Tibial nerve (tissue), 4 donors: ENCODE data around the gene KLHDC10. TPM values are rescaled to one million over a fixed set of nuclear protein-coding genes. Genes with fewer than 3 reads are reported as not detected.
"Not testable (repeated sequence)": the region's sequence is repeated elsewhere in the genome, so short reads cannot be mapped to it uniquely, and the experiment has no call there.

Experiments used
- DNase-seq, 2 donors: peaks; one replicate each; pipeline ENCODE4 v3.0.0-alpha.2; 2019; ENCODE audit warnings: low spot score in 2 of 2
- H3K27ac ChIP-seq, 4 donors: fragments of 200-600 bp; sonication (generic) in 3 of 4; one replicate each; pipeline ENCODE4 v1.5.1; 2017 to 2019; ENCODE audit warnings: mild to moderate bottlenecking in 1 of 4
- H3K27me3 ChIP-seq, 2 donors: fragments of 200-600 bp; sonication (generic) in 1 of 2; one replicate each; pipeline versions ENCODE4 v1.5.1 to v1.6.0; 2017 to 2019
- H3K36me3 ChIP-seq, 3 donors: fragments of 200-600 bp; sonication (generic); one replicate each; pipeline ENCODE4 v1.5.1; 2018 to 2019
- H3K4me1 ChIP-seq, 4 donors: fragments of 200-600 bp; sonication (generic) in 3 of 4; one replicate each; pipeline ENCODE4 v1.5.1; 2017 to 2019
- H3K4me3 ChIP-seq, 4 donors: fragments of 200-600 bp; sonication (generic) in 3 of 4; one replicate each; pipeline ENCODE4 v1.5.1; 2017 to 2019; ENCODE audit warnings: mild to moderate bottlenecking in 1 of 4, moderate library complexity in 1 of 4
- H3K9me3 ChIP-seq, 4 donors: fragments of 200-600 bp; sonication (generic) in 3 of 4; one replicate each; pipeline ENCODE4 v1.5.1; 2017 to 2019
- EP300 ChIP-seq, 2 donors: sonication (generic); formaldehyde crosslinking; IDR thresholded peaks; one replicate each; pipeline ENCODE4 v1.6.1; 2017; ENCODE audit warnings: antibody characterized with exemption in 2 of 2, mild to moderate bottlenecking in 1 of 2
- POLR2A ChIP-seq, 2 donors: fragments of 450-650 bp; IDR thresholded peaks; one replicate each; pipeline ENCODE4 v1.6.1; 2017; ENCODE audit warnings: antibody characterized with exemption in 2 of 2, mild to moderate bottlenecking in 2 of 2, moderate library complexity in 2 of 2
- WGBS, 2 donors: methylation state at CpG; one replicate each; pipeline ENCODE4 v1.1.5; 2018; 5-methylcytosine and 5-hydroxymethylcytosine counted together
- total RNA-seq, 4 donors: library from RNA; depleted of rRNA; stranded (reverse); fragments of >200 nt; gene quantifications; one replicate each; pipeline ENCODE4 v1.1.0, GENCODE V29; 2016
- TF ChIP-seq, protein P1 (sequence below), 5 experiments: fragments of 200-600 bp in 3 of 5; fragments of 450-650 bp in 2 of 5; sonication (generic) in 3 of 5; IDR thresholded peaks; one replicate each; pipeline ENCODE4 v1.5.1; 2016 to 2019; ENCODE audit warnings: antibody characterized with exemption in 5 of 5, mild to moderate bottlenecking in 3 of 5, moderate library complexity in 2 of 5

KLHDC10 gene
- total RNA-seq, 4 donors from 2014 or later = 19.0 to 30.8 (median 21.4) TPM

GRCh38 chr7:130070861-130071622, 708 bp downstream of the KLHDC10 start:
- Histone ChIP-seq H3K4me1 (peaks cover 0 to 56% (median 14%) of the 10 kb centered on the region in 4 donors), H3K4me3 (peak overlapping the region; percentile 80 to 97 (median 86)), H3K27ac (peak overlapping the region; percentile 71 to 89 (median 88)), H3K36me3 (no peaks in the 10 kb centered on the region), H3K27me3 (no peaks in the 10 kb centered on the region), H3K9me3 (no peaks in the 10 kb centered on the region)
- 0 to 1% methylated on average over 10 of the region's 10 CpGs for WGBS, 2 donors
- no peak for DNase-seq
- TF ChIP-seq POLR2A (IDR thresholded peaks at IDR 0.05) = no peak
- no peak for TF ChIP-seq EP300 (IDR thresholded peaks at IDR 0.05)
- TF ChIP-seq, protein P1, sequence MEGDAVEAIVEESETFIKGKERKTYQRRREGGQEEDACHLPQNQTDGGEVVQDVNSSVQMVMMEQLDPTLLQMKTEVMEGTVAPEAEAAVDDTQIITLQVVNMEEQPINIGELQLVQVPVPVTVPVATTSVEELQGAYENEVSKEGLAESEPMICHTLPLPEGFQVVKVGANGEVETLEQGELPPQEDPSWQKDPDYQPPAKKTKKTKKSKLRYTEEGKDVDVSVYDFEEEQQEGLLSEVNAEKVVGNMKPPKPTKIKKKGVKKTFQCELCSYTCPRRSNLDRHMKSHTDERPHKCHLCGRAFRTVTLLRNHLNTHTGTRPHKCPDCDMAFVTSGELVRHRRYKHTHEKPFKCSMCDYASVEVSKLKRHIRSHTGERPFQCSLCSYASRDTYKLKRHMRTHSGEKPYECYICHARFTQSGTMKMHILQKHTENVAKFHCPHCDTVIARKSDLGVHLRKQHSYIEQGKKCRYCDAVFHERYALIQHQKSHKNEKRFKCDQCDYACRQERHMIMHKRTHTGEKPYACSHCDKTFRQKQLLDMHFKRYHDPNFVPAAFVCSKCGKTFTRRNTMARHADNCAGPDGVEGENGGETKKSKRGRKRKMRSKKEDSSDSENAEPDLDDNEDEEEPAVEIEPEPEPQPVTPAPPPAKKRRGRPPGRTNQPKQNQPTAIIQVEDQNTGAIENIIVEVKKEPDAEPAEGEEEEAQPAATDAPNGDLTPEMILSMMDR (IDR thresholded peaks at IDR 0.05) = no peak

GRCh38 chr7:130071701-130072622, 1.6 kb downstream of the KLHDC10 start:
- no peaks in the 10 kb centered on the region for H3K27me3 ChIP-seq
- H3K4me1 ChIP-seq = peaks cover 0 to 63% (median 14%) of the 10 kb centered on the region in 4 donors
- WGBS, 2 donors = 5 to 6% methylated on average over 11 of the region's 11 CpGs
- TF ChIP-seq EP300 (IDR thresholded peaks at IDR 0.05) = peak in 1 of 2 donors; percentile 30
- TF ChIP-seq, protein P1 (IDR thresholded peaks at IDR 0.05) = peak; percentile 80 to 91 (median 89)
- TF ChIP-seq POLR2A (IDR thresholded peaks at IDR 0.05) = no peak
- no peaks in the 10 kb centered on the region for H3K9me3 ChIP-seq
- DNase-seq = peak in 1 of 2 donors; percentile 59
- H3K36me3 ChIP-seq = no peaks in the 10 kb centered on the region
- H3K27ac ChIP-seq = no peak overlapping the region
- H3K4me3 ChIP-seq = peak overlapping the region in 2 of 4 donors; percentile 80 to 97

DNA sequence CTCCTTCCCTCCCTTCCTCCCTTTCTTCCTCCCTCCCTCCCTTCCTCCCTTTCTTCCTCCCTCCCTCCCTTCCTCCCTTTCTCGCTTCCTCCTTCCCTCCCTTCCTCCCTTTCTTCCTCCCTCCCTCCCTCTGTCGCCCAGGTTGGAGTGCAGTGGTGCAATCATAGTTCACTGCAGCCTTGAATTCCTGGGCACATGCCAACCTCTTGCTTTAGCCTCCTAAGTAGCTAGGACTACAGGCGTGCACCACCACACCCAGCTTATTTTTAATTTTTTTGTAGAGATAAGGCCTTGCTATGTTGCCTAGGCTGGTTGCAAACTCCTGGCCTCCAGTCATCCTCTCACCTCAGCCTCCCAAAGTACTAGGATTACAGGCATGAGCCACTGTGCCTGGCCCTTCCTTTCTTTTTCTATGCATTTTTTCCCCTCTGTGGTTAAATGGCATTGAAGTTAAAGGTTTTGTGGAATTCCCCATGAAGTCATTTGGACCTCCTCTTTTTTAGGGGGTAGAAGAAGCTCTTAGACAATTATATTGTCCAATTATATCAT, 9.6 kb downstream of the KLHDC10 start:
- Histone ChIP-seq H3K27me3 (no peaks in the 10 kb centered on the region), H3K27ac (no peak overlapping the region), H3K4me3 (no peak overlapping the region), H3K9me3 (peaks cover 0 to 4% (median 0%) of the 10 kb centered on the region in 4 donors), H3K36me3 (peaks cover 0 to 33% (median 8%) of the 10 kb centered on the region in 3 donors), H3K4me1 (peaks cover 0 to 27% (median 0%) of the 10 kb centered on the region in 4 donors)
- TF ChIP-seq EP300 (IDR thresholded peaks at IDR 0.05) = no peak
- TF ChIP-seq POLR2A (IDR thresholded peaks at IDR 0.05) = no peak
- TF ChIP-seq, protein P1 (IDR thresholded peaks at IDR 0.05) = no peak
- no peak for DNase-seq
- 91 to 94% methylated on average over 3 of the region's 3 CpGs for WGBS, 2 donors

GRCh38 chr7:130083497-130083896, 13.2 kb downstream of the KLHDC10 start:
- Histone ChIP-seq H3K4me1 (peaks cover 0 to 25% (median 0%) of the 10 kb centered on the region in 4 donors), H3K36me3 (peaks cover 0 to 27% (median 3%) of the 10 kb centered on the region in 3 donors)
- H3K27me3 ChIP-seq, DNase-seq, H3K9me3 ChIP-seq, H3K4me3 ChIP-seq, H3K27ac ChIP-seq: not testable (repeated sequence)
- WGBS, 2 donors = 93 to 95% methylated on average over 4 of the region's 4 CpGs

- H3K4me3 ChIP-seq = no peak overlapping the region
- H3K36me3 ChIP-seq = peaks cover 0 to 19% (median 0%) of the 10 kb centered on the region in 3 donors
- peaks cover 0 to 4% (median 0%) of the 10 kb centered on the region in 4 donors for H3K9me3 ChIP-seq
- no peak for DNase-seq
- H3K4me1 ChIP-seq = peaks cover 0 to 25% (median 0%) of the 10 kb centered on the region in 4 donors
- 94 to 96% methylated on average over 11 of the region's 11 CpGs for WGBS, 2 donors
- no peaks in the 10 kb centered on the region for H3K27me3 ChIP-seq
- no peak overlapping the region for H3K27ac ChIP-seq
- TF ChIP-seq EP300 (IDR thresholded peaks at IDR 0.05) (no peak), POLR2A (IDR thresholded peaks at IDR 0.05) (no peak)
- TF ChIP-seq, protein P1 (IDR thresholded peaks at IDR 0.05) = peak in 3 of 5 experiments; percentile 13 to 30 (median 19)
Observed at GRCh38 chr7:130084037-130084875, 13.9 kb downstream of the KLHDC10 start.

DNA sequence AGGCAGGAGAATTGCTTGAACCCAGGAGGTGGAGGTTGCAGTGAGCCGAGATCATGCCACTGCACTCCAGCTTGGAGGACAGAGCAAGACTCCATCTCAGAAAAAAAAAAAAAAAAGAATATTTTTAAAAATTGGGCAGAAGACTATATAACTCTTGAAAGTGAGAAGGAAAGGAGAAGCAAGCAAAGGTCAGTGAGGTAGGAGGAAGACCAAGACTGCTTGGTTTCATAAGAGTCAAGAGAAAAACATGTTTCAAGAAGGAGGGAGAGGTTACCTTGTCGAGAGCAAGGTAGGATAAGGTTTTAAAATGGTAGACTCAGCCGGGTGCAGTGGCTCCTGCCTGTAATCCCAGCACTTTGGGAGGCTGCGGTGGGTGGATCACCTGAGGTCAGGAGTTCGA, 14.9 kb downstream of the KLHDC10 start:
- not testable (repeated sequence) for H3K27me3 ChIP-seq

More for the DNA sequence above, 14.9 kb downstream of the KLHDC10 start:
- not testable (repeated sequence) for H3K4me3 ChIP-seq, H3K27ac ChIP-seq, H3K9me3 ChIP-seq, DNase-seq
- peaks cover 0 to 25% (median 0%) of the 10 kb centered on the region in 4 donors for H3K4me1 ChIP-seq
- peaks cover 0 to 13% (median 0%) of the 10 kb centered on the region in 3 donors for H3K36me3 ChIP-seq
- WGBS, 2 donors = 95 to 96% methylated on average over 5 of the region's 5 CpGs
